H1 (cell line): Measurements from ENCODE around the gene BSDC1. TPM values are rescaled to one million over a fixed set of nuclear protein-coding genes. Genes with fewer than 3 reads are reported as not detected.

Experiments used
- CTCF ChIA-PET: fragments of 300-600 bp; sonication (Branson Sonifier 250); formaldehyde crosslinking; loops from one replicate; lab custom pipeline; 2021; ENCODE audit not compliant: partially characterized antibody; lab: Charles Lee
- POLR2A ChIA-PET: fragments of 300-600 bp; sonication (Branson Sonifier 250); formaldehyde crosslinking; loops from one replicate; lab custom pipeline; 2021; ENCODE audit warnings: inconsistent platforms; ENCODE audit not compliant: partially characterized antibody; lab: Charles Lee
- DNase-seq, 2 experiments: peaks; one replicate each; pipeline versions ENCODE4 v3.0.0 to v3.0.0-alpha.2; 2010 to 2022; ENCODE audit warnings: low spot score in 2 of 2, low read depth in 1 of 2, mixed read lengths in 1 of 2
- FAIRE-seq: peaks from 2 replicates; lab custom pipeline; 2011; peaks lifted over from hg19 to GRCh38; lab: Jason Lieb, UNC
- H2AFZ ChIP-seq: 2 replicates; pipeline ENCODE4 v1.8.1; 2012; ENCODE audit warnings: low read length, inconsistent platforms
- H2AK5ac ChIP-seq: 2 replicates; pipeline ENCODE4 v1.6.1; 2013; ENCODE audit warnings: low read depth, low read length
- H2BK120ac ChIP-seq: replicated peaks from 2 replicates; pipeline ENCODE3; 2013; ENCODE audit warnings: low read depth, low read length, inconsistent platforms
- H2BK12ac ChIP-seq: 2 replicates; pipeline ENCODE4 v1.6.1; 2013; ENCODE audit warnings: low read depth, low read length
- H2BK15ac ChIP-seq: 2 replicates; pipeline ENCODE4 v1.6.1; 2013; ENCODE audit warnings: low read length
- H2BK20ac ChIP-seq: 2 replicates; pipeline ENCODE4 v1.6.1; 2013; ENCODE audit warnings: low read length
- H2BK5ac ChIP-seq: 2 replicates; pipeline ENCODE4 v1.6.1; 2013; ENCODE audit warnings: low read depth, low read length
- H3K14ac ChIP-seq: 2 replicates; pipeline ENCODE4 v1.6.1; 2013; ENCODE audit warnings: inconsistent platforms; ENCODE audit not compliant: insufficient read length
- H3K18ac ChIP-seq: 2 replicates; pipeline ENCODE4 v1.6.1; 2013; ENCODE audit warnings: low read length; ENCODE audit errors: extremely low read depth
- H3K23ac ChIP-seq: 2 replicates; pipeline ENCODE4 v1.6.1; 2013; ENCODE audit warnings: inconsistent platforms; ENCODE audit not compliant: insufficient read length
- H3K23me2 ChIP-seq: 2 replicates; pipeline ENCODE4 v1.6.1; 2013; ENCODE audit warnings: low read depth, low read length
- H3K27ac ChIP-seq: 2 replicates; pipeline ENCODE4 v1.6.1; 2011; ENCODE audit warnings: low read depth, low read length, inconsistent platforms
- H3K27me3 ChIP-seq, 4 experiments: replicated peaks in 1 of 4; 1 replicate in 1 of 4; 2 replicates in 3 of 4; pipeline versions ENCODE4 v1.6.1 to v1.8.1; 2011 to 2013; ENCODE audit warnings: low read length in 3 of 4, mild to moderate bottlenecking in 3 of 4, inconsistent platforms in 2 of 4, mixed read lengths in 2 of 4, moderate library complexity in 1 of 4; ENCODE audit not compliant: control insufficient read depth in 3 of 4, insufficient read depth in 3 of 4; ENCODE audit errors: extremely low read depth in 1 of 4
- H3K36me3 ChIP-seq, 4 experiments: 2 replicates each; pipeline versions ENCODE4 v1.6.1 to v1.8.1; 2011 to 2013; ENCODE audit warnings: mild to moderate bottlenecking in 4 of 4, low read length in 3 of 4, moderate library complexity in 2 of 4, control low read depth in 1 of 4, inconsistent platforms in 1 of 4; ENCODE audit not compliant: insufficient read depth in 4 of 4, control insufficient read depth in 2 of 4
- H3K4ac ChIP-seq: replicated peaks from 2 replicates; pipeline ENCODE3; 2013; ENCODE audit warnings: low read length, low read depth, mixed read lengths, inconsistent platforms; ENCODE audit not compliant: insufficient read length
- H3K4me1 ChIP-seq, 4 experiments: replicated peaks in 1 of 4; 1 replicate in 1 of 4; 2 replicates in 3 of 4; pipeline versions ENCODE4 v1.6.1 to v1.8.1; 2011 to 2013; ENCODE audit warnings: low read length in 3 of 4, inconsistent platforms in 2 of 4, mixed read lengths in 1 of 4; ENCODE audit not compliant: insufficient read depth in 4 of 4, control insufficient read depth in 3 of 4
- H3K4me2 ChIP-seq, 2 experiments: 2 replicates each; pipeline versions ENCODE4 v1.6.1 to v1.8.1; 2011 to 2013; ENCODE audit warnings: low read depth in 2 of 2, low read length in 2 of 2, control low read depth in 1 of 2, inconsistent platforms in 1 of 2, mild to moderate bottlenecking in 1 of 2; ENCODE audit not compliant: insufficient read depth in 1 of 2
- H3K4me3 ChIP-seq, 4 experiments: fragments of 200-600, 300-600 bp in 1 of 4; sonication (generic), shearing (Covaris generic), sonication (Bioruptor Twin) in 1 of 4; 2 replicates each; pipeline versions ENCODE4 v1.5.1 to v1.8.1; 2011 to 2016; ENCODE audit warnings: low read length in 4 of 4, low read depth in 3 of 4, control low read depth in 2 of 4, inconsistent platforms in 2 of 4, mild to moderate bottlenecking in 2 of 4, mixed read lengths in 1 of 4, moderate library complexity in 1 of 4; ENCODE audit not compliant: insufficient read depth in 2 of 4; ENCODE audit errors: extremely low read depth in 1 of 4
- H3K56ac ChIP-seq: replicated peaks from 2 replicates; pipeline ENCODE3; 2013; ENCODE audit warnings: low read depth, mild to moderate bottlenecking, mixed read lengths, low read length, inconsistent platforms; ENCODE audit not compliant: insufficient read length
- H3K79me1 ChIP-seq: 2 replicates; pipeline ENCODE4 v1.6.1; 2013; ENCODE audit warnings: low read depth, low read length, control low read depth
- H3K79me2 ChIP-seq, 2 experiments: 2 replicates each; pipeline versions ENCODE4 v1.6.1 to v1.8.1; 2012 to 2013; ENCODE audit warnings: low read length in 2 of 2, mild to moderate bottlenecking in 2 of 2, inconsistent platforms in 1 of 2; ENCODE audit not compliant: insufficient read depth in 2 of 2, control insufficient read depth in 1 of 2
- H3K9ac ChIP-seq, 4 experiments: replicated peaks in 1 of 4; 1 replicate in 1 of 4; 2 replicates in 3 of 4; pipeline versions ENCODE4 v1.6.1 to v1.8.1; 2011 to 2013; ENCODE audit warnings: low read depth in 3 of 4, low read length in 3 of 4, control low read depth in 2 of 4, mild to moderate bottlenecking in 2 of 4, moderate library complexity in 2 of 4, inconsistent platforms in 1 of 4; ENCODE audit errors: extremely low read depth in 1 of 4
- H3K9me3 ChIP-seq, 2 experiments: 2 replicates each; pipeline versions ENCODE4 v1.6.1 to v1.8.1; 2012 to 2013; ENCODE audit warnings: mild to moderate bottlenecking in 2 of 2, moderate library complexity in 2 of 2, control low read depth in 1 of 2, inconsistent platforms in 1 of 2, low read depth in 1 of 2, low read length in 1 of 2, mixed read lengths in 1 of 2; ENCODE audit not compliant: insufficient read depth in 2 of 2
- H4K20me1 ChIP-seq, 2 experiments: replicated peaks in 1 of 2; 2 replicates each; pipeline versions ENCODE3 to v1.8.1; 2011 to 2013; ENCODE audit warnings: inconsistent platforms in 2 of 2, low read length in 2 of 2, mild to moderate bottlenecking in 1 of 2; ENCODE audit not compliant: insufficient read depth in 2 of 2, control insufficient read depth in 1 of 2
- H4K5ac ChIP-seq: 2 replicates; pipeline ENCODE4 v1.6.1; 2013; ENCODE audit warnings: low read length, low read depth, mixed read lengths, inconsistent platforms; ENCODE audit not compliant: insufficient read length
- H4K8ac ChIP-seq: 2 replicates; pipeline ENCODE4 v1.8.0; 2013; ENCODE audit warnings: mild to moderate bottlenecking, moderate library complexity, low read length, inconsistent platforms; ENCODE audit not compliant: insufficient read depth; ENCODE audit errors: extremely low read depth
- H4K91ac ChIP-seq: replicated peaks from 2 replicates; pipeline ENCODE3; 2013; ENCODE audit warnings: low read length, mixed read lengths, inconsistent platforms; ENCODE audit not compliant: insufficient read length
- CEBPB ChIP-seq: IDR thresholded peaks from 2 replicates; pipeline ENCODE4 v1.6.1; 2012; ENCODE audit warnings: low read depth, low read length
- EGR1 ChIP-seq: IDR thresholded peaks from 2 replicates; pipeline ENCODE4 v1.6.1; 2011; ENCODE audit warnings: low read depth, low read length, borderline replicate concordance
- FOSL1 ChIP-seq: IDR thresholded peaks from 2 replicates; pipeline ENCODE4 v1.6.1; 2011; ENCODE audit warnings: mild to moderate bottlenecking, low read depth, low read length, moderate library complexity; ENCODE audit not compliant: insufficient read depth
- JUN ChIP-seq: IDR thresholded peaks from 2 replicates; pipeline ENCODE4 v1.6.1; 2011; ENCODE audit warnings: low read depth, mild to moderate bottlenecking, improper control_type of control experiment, low read length
- SP1 ChIP-seq: IDR thresholded peaks from 2 replicates; pipeline ENCODE4 v1.6.1; 2011; ENCODE audit warnings: low read depth, low read length
- SP2 ChIP-seq: IDR thresholded peaks from 2 replicates; pipeline ENCODE4 v1.6.1; 2012; ENCODE audit warnings: mild to moderate bottlenecking, low read length, inconsistent platforms
- TAF7 ChIP-seq: optimal IDR thresholded peaks from 2 replicates; pipeline ENCODE3; 2011; ENCODE audit warnings: low read depth, mild to moderate bottlenecking, inconsistent platforms, low read length, moderate library complexity, borderline replicate concordance
- WGBS, 2 experiments: shearing (Covaris generic) in 1 of 2; methylation state at CpG; one replicate each; pipeline versions ENCODE4 v1.1.6 to v1.1.7; 2013 to 2015; ENCODE audit warnings: low lambda C conversion rate in 2 of 2, mixed read lengths in 2 of 2, inconsistent platforms in 1 of 2, low coverage in 1 of 2, missing lambda C conversion rate in 1 of 2; ENCODE audit not compliant: insufficient replicate concordance in 2 of 2, insufficient coverage in 1 of 2, insufficient read length in 1 of 2; ENCODE audit errors: extremely low coverage in 1 of 2, missing lambda C conversion rate in 1 of 2; 5-methylcytosine and 5-hydroxymethylcytosine counted together
- polyA plus RNA-seq, 7 experiments: library from polyadenylated mRNA; depleted of rRNA in 3 of 7; stranded (reverse) in 5 of 7; unstranded in 2 of 7; fragments of >200 nt in 5 of 7; fragments of 200-250 nt in 2 of 7; gene quantifications; 1 replicate in 5 of 7; 2 replicates in 1 of 7; 4 replicates in 1 of 7; pipeline versions ENCODE4 v1.2.1 to v1.2.3, GENCODE V29; 2011 to 2013; ENCODE audit warnings: missing spikeins in 2 of 7, mixed read lengths in 2 of 7
- total RNA-seq: library from RNA; stranded (reverse); fragmentation: NEBNext Ultra II Directional; extraction: Animal tissue kit (Norgen Biotek cat#: 25700); gene quantifications from 2 replicates; pipeline ENCODE4 v1.2.1, GENCODE V29; 2021

The BSDC1 gene
- total and polyA plus RNA-seq, 2 of the 8 experiments (the other 6 are each of a cell fraction or from before 2014, with no cell fraction given), result 24.8 to 40.7 TPM

- Histone ChIP-seq H2BK12ac (no peak overlapping the region), H4K8ac (no peak overlapping the region), H4K20me1 (no peaks in the 10 kb centered on the region), H3K23ac (no peak overlapping the region), H3K4me1 (no peaks in the 10 kb centered on the region; a peak in 1 of 7 replicates), H2BK15ac (no peak overlapping the region), H3K27ac (no peak overlapping the region), H3K4me3 (no peak overlapping the region), H3K23me2 (no peaks in the 10 kb centered on the region), H3K4me2 (no peak overlapping the region), H3K79me1 (no peaks in the 10 kb centered on the region), H4K5ac (no peak overlapping the region), H4K91ac (no peak overlapping the region), H2AFZ (no peak overlapping the region), H2BK120ac (no peak overlapping the region), H3K4ac (no peak overlapping the region), H3K14ac (no peak overlapping the region), H3K9me3 (no peaks in the 10 kb centered on the region), H3K27me3 (no peaks in the 10 kb centered on the region), H3K56ac (no peak overlapping the region), H3K9ac (no peak overlapping the region), H2AK5ac (no peak overlapping the region), H3K79me2 (no peaks in the 10 kb centered on the region), H3K36me3 (no peaks in the 10 kb centered on the region), H3K18ac (no peak overlapping the region), H2BK20ac (no peak overlapping the region), H2BK5ac (no peak overlapping the region)
- no peak for DNase-seq
- WGBS, 2 experiments, result 92% methylated on average over 4 of the region's 4 CpGs; no CpG with 5 or more reads in 1 of the 2 experiments
- TF ChIP-seq CEBPB (no peak), TAF7 (no peak), SP2 (no peak), EGR1 (no peak), JUN (no peak), FOSL1 (no peak), SP1 (no peak)
- no peak for FAIRE-seq
- POLR2A ChIA-PET, result interaction anchor here (0.6 to 1.9 kb wide), 5 partner anchors 10 to 1080 kb away, joined by 3 to 4 read pairs (median 3); no protein-coding TSS in a partner anchor
- CTCF ChIA-PET, result interaction anchor here (0.6 to 1.5 kb wide), 4 partner anchors 7 to 354 kb away, joined by 3 read pairs; no protein-coding TSS in a partner anchor
These were observed 11.6 kb upstream of the BSDC1 start for GRCh38 chr1:32405672-32406467.
